IPS-11a (cell line): ENCODE results near the gene C19orf85.
"Not testable (repeated sequence)": the region's sequence is repeated elsewhere in the genome, so short reads cannot be mapped to it uniquely, and the experiment has no call there.

Experiments
- H3K4me3 ChIP-seq: one replicate; pipeline ENCODE4 v1.5.1; 2013; ENCODE audit warnings: low read depth, low read length, control low read depth

The C19orf85 gene

GRCh38 chr19:55464662-55465054, at the start of gene C19orf85:
TSS of gene C19orf85 (minus strand) at chr19:55464751. CDS start at chr19:55464554, 197 bp downstream.
- H3K4me3 ChIP-seq: peak within 1 kb of the TSS; percentile 45

DNA sequence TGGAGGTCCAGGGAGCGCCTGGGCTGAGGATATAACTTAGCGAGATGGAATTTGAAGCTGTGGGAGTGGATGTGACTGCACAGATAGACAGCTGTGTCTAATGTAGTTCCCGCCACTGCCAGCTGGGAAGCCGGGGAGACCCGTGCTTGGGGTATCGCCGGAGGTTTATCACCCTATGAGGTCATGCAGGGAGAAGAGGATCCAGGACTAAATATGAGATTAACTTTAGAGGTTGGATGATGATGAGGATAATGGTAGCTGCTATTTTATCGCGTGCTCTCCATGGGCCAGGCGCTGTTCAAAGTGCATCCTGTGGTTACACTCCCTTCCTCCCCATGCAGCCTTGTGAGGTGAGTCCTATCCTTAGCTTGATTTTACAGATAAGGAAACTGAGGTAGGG, 43.6 kb upstream of the C19orf85 start:
- no peak overlapping the region for H3K4me3 ChIP-seq

- H3K4me3 ChIP-seq: no peak overlapping the region
Observed at GRCh38 chr19:55504981-55505380, 40.4 kb upstream of the C19orf85 start.

- H3K4me3 ChIP-seq: no peak overlapping the region
Observed at GRCh38 chr19:55504252-55504603, 39.7 kb upstream of the C19orf85 start.

GRCh38 chr19:55503502-55504251, 39.1 kb upstream of the C19orf85 start:
- H3K4me3 ChIP-seq: no peak overlapping the region

GRCh38 chr19:55503157-55503501, 38.6 kb upstream of the C19orf85 start:
- no peak overlapping the region for H3K4me3 ChIP-seq

GRCh38 chr19:55502197-55502952, 37.8 kb upstream of the C19orf85 start:
- no peak overlapping the region for H3K4me3 ChIP-seq

GRCh38 chr19:55500368-55500952, 35.9 kb upstream of the C19orf85 start:
- H3K4me3 ChIP-seq: no peak overlapping the region

GRCh38 chr19:55498246-55498840, 33.8 kb upstream of the C19orf85 start:
- H3K4me3 ChIP-seq: no peak overlapping the region

- no peak overlapping the region for H3K4me3 ChIP-seq
Observed at GRCh38 chr19:55497763-55498162, 33.2 kb upstream of the C19orf85 start.

- H3K4me3 ChIP-seq: not testable (repeated sequence)
Observed at GRCh38 chr19:55496820-55497219, 32.3 kb upstream of the C19orf85 start.

DNA sequence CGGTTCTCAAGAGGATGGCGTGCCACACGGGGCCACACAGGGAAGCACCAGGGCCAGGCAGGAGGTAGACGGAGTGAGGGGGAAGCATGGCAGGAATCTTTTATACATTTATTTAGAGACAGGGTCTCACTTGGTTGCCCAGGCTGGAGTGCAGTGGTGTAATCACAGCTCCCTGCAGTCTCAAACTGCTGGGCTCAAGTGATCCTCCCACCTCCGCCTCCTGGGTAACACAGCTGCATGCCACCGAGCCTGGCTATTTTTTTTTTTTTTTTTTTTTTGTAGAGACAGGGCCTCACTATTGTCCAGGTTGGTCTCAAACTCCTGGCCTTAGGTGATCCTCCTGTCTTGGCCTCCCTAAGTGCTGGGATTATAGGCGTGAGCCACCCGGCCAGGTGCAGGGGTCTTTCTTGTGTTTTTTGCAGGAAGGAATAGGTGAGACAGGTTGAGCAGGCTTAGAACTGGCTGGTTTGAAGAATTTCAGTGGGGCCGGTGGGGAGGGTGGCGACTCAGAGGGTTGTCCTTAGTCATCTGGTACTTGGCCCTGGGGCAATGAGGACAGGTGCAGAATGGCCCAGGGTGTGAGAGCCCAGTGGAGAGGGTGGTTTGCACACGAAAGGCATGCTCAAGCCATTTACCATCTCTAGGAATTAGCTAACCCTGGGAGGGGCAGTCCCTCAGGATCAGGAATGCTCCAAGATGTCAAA, 31.2 kb upstream of the C19orf85 start:
- H3K4me3 ChIP-seq: no peak overlapping the region

DNA sequence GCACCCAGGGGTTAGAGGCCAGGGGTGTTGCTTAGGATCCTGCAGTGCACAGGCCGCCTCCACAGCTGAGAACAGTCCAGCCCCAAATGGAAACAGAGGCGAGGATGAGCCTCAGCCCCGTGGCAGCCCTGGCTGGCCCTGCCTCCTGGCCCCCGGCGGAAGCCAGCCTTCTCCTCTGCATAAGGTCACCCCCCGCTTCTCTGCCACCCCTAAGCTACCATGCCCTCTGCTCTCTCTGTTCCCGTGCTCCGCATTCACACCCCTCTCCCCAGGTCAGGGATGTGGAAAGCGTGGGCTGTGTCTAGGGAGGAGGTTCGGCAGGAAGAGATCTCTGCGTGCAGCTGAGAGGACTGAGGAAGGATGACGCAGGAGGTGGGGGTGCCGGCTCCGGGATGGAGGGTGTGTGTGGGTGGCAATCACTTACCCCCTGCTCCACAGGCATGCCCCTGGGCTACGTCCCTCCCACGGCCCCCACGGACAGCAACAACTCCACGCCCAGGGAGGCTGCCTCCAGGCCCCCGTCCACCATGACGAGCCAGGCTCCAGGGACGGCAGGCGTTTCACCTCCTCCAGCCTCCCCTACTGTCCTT, 29.7 kb upstream of the C19orf85 start:
- H3K4me3 ChIP-seq: no peak overlapping the region

GRCh38 chr19:55493645-55494171, 29.2 kb upstream of the C19orf85 start:
- H3K4me3 ChIP-seq: no peak overlapping the region

DNA sequence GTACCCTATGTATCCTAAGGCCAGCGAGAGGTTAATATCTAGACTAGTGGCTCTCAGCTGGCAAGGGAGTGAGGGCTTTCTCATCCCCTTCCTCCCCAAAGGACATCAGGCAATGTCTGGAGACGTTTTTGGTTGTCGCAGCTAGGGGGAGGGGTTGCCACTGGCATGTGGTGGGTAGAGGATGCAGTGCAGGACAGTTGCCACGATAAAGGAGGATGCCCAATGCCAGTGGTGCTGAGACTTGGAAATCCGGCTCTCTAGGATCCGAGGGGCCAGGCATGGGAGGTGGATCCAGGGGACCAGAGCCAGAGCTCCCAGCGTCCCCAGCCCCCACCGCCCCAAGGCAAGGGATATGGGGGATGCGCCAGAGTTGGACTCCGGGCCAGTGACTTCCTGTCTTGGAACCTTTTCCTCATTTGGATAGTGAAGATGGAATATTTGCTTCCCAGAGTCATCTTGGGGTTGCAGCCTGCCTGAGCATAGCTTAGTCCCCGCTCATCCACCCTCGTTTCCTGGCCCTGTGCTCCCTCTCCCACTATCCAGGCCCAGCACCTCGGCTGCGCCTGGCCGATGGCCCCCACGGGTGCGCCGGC, 28.6 kb upstream of the C19orf85 start:
- no peak overlapping the region for H3K4me3 ChIP-seq

DNA sequence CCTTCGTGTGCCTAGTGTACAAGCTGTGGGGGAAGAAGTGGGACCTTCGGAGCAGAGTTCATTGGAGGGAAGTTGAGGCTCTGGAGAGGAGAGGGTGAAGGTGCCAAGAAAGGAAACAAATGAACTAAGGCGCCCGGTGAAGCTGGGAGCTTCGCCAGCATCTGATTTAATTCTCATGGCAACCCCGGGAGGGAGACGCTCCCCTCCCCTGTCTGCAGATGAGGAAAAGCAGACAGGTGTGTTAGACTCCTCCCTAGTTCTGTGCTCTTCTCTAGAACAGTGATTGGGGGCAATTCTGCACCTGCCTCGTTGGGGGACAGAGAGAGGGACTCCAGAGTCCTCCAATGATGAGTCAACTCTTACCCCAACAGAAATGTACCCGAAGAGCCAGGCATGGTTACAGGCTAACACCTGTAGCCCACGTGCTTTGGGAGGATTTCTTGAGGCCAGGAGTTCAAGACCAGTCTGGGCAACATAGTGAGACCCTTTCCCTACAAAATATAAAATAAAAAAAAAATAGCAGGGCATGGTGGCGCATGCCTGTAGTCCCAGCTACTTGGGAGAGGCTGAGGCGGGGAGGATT, 27.9 kb upstream of the C19orf85 start:
- H3K4me3 ChIP-seq: no peak overlapping the region

DNA sequence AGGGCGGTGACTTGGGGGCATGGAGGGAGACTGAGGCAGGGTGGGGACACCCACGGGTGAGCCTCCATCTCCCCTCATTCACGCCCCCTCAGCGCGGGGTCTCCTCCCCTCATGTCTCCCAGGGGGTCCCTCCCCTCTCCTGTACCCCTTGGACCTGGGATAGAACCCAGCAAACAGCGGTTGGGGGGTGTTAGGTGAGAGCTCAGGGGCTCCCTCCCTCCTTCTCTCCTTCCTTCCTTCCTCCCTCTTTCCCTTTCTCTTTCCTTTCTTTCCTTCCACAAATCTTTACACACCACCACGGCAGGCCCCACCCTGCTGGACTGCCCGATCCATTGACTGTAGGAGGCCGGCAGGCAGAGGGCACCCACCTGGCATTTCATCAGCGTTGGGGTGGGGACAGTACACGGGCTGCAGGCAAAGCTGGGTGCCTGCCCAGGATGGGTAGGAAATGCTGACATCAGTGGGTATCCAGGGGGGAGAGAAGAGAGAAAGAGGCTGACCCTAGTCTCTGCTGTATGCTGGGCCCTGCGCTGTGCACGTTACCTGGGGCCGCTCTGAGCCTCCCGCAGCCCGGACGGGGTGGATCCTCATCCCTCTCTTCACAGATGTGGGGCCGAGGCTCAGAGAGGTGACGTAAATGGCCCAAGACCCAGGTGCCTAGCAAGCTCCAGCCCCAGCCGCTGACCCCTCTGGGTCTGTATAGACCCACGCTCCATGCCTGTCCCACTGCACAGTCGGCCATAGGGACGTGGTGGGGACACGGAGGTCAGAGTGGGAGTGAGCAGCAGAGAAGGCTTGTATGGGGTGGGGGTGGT, 27.2 kb upstream of the C19orf85 start:
- no peak overlapping the region for H3K4me3 ChIP-seq

DNA sequence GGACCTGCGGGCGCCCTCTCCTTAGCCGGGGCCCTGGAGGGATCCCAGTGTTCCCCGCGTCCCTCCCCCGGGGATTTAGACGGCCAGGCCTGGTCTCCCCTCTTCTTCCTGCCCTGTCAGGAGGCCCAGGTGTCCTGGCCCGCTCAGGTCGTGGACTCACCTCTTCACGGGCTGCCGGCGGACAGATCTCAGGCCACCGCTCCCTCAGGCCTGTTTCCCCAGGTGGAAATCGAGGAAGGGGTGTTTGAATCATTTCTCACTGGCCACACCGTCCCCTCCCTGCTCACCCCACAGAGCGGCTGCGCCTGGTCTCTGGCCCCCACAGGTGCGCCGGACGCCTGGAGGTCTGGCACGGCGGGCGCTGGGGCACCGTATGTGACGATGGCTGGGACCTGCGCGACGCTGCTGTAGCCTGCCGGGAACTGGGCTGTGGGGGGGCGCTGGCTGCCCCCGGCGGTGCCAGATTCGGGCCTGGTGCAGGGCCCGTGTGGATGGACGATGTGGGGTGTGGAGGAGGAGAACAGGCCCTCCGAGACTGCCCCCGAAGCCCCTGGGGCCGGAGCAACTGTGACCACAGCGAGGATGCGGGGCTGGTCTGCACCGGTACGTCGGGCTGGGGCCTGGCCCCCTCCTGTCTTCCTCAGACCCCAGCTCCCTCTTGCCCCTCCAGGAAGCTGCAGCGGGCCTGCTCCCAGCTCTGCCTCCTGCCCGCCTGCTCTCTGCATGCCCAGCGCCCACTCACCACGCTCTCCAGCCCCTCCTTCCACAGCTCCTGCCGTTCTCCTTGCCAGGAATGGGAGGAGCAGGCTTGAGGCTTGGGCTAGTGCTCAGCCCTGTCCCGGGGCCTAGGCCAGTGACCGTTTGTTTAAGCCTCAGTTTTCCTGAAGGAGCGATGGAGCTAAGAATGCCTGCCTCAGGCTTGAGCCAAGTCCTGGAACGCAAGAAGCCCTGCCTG, 26.2 kb upstream of the C19orf85 start:
- H3K4me3 ChIP-seq: no peak overlapping the region
